T-helper 17 cell (primary cell): Measurements from ENCODE around the gene CCDC30. TPM values are rescaled to one million over a fixed set of nuclear protein-coding genes. Genes with fewer than 3 reads are reported as not detected.
A peak's percentile ranks its signal among the peaks of the same experiment; 100 is the strongest.
"Not testable (repeated sequence)": the region's sequence is repeated elsewhere in the genome, so short reads cannot be mapped to it uniquely, and the experiment has no call there.

Source experiments
- ATAC-seq: fragments of 150-1000 bp; cut with Tn5 transposase; 2 replicates; pipeline ENCODE4 v1.10.0; 2021; ENCODE audit warnings: mild to moderate bottlenecking, moderate library complexity
- DNase-seq, 3 donors: peaks; one replicate each; pipeline versions ENCODE4 v3.0.0 to v3.0.0-alpha.2; 2020 to 2021
- H3K9me3 ChIP-seq: one replicate; pipeline ENCODE4 v1.7.0; 2013; ENCODE audit warnings: low read length, mild to moderate bottlenecking; ENCODE audit not compliant: control insufficient read depth, poor library complexity, severe bottlenecking
- H3K27ac Mint-ChIP-seq: one replicate; pipeline ENCODE4 v1.8.0; 2022; ENCODE audit warnings: mild to moderate bottlenecking, moderate library complexity, mixed read lengths
- H3K27me3 Mint-ChIP-seq: one replicate; pipeline ENCODE4 v1.8.0; 2022; ENCODE audit warnings: mixed read lengths
- H3K36me3 Mint-ChIP-seq: one replicate; pipeline ENCODE4 v1.8.0; 2022; ENCODE audit warnings: low read depth, mixed read lengths
- H3K4me1 Mint-ChIP-seq: one replicate; pipeline ENCODE4 v1.8.0; 2022; ENCODE audit warnings: mild to moderate bottlenecking, mixed read lengths
- H3K4me3 Mint-ChIP-seq: one replicate; pipeline ENCODE4 v1.8.0; 2022; ENCODE audit warnings: mild to moderate bottlenecking, moderate library complexity, mixed read lengths
- total RNA-seq, 4 donors: library from RNA in 2 of 4; stranded (reverse) in 2 of 4; gene quantifications; one replicate each; pipeline ENCODE4 v1.2.3 and lab custom pipeline; 2022 to 2026

The CCDC30 gene
- total RNA-seq, 2 donors from 2014 or later, result 2.9 to 3.9 TPM

GRCh38 chr1:42680921-42681683, 218.0 kb downstream of the CCDC30 start:
- Mint-ChIP-seq H3K27me3 (no peaks in the 10 kb centered on the region), H3K36me3 (peaks cover 12% of the 10 kb centered on the region), H3K4me1 (peaks cover 40% of the 10 kb centered on the region), H3K4me3 (peak overlapping the region; percentile 95), H3K27ac (peak overlapping the region; percentile 95)
- no peak for DNase-seq
- no peaks in the 10 kb centered on the region for H3K9me3 ChIP-seq
- ATAC-seq, result no peak

- Mint-ChIP-seq H3K27me3 (no peaks in the 10 kb centered on the region), H3K4me1 (peaks cover 47% of the 10 kb centered on the region), H3K27ac (peak within 1 kb of the TSS; percentile 95), H3K4me3 (peak within 1 kb of the TSS; percentile 96), H3K36me3 (peaks cover 9% of the 10 kb centered on the region)
- ATAC-seq (peak; percentile 92), DNase-seq (peak; percentile 81 to 92 (median 90))
- no peaks in the 10 kb centered on the region for H3K9me3 ChIP-seq
Measured at GRCh38 chr1:42681741-42682483, 218.8 kb downstream of the CCDC30 start, which contains the start of gene YBX1. Gene YBX1, plus strand, starts transcription at chr1:42682418. Its CDS starts 148 bp downstream, at chr1:42682566.

GRCh38 chr1:42682484-42682738, 219.3 kb downstream of the CCDC30 start:
- DNase-seq, H3K36me3 Mint-ChIP-seq, H3K9me3 ChIP-seq, H3K27me3 Mint-ChIP-seq: not testable (repeated sequence)
- peak overlapping the region; percentile 95 for H3K4me3 Mint-ChIP-seq
- peak; percentile 24 for ATAC-seq
- H3K27ac Mint-ChIP-seq, result peak overlapping the region; percentile 95
- peaks cover 50% of the 10 kb centered on the region for H3K4me1 Mint-ChIP-seq

- ATAC-seq (peak; percentile 47), DNase-seq (peak; percentile 54 to 62 (median 61))
- Mint-ChIP-seq H3K4me1 (peaks cover 55% of the 10 kb centered on the region), H3K27ac (peak overlapping the region; percentile 95), H3K4me3 (peak overlapping the region; percentile 96), H3K36me3 (peaks cover 9% of the 10 kb centered on the region), H3K27me3 (no peaks in the 10 kb centered on the region)
- no peaks in the 10 kb centered on the region for H3K9me3 ChIP-seq
Measured at GRCh38 chr1:42682739-42683531, 219.8 kb downstream of the CCDC30 start.

- Mint-ChIP-seq H3K4me1 (peaks cover 59% of the 10 kb centered on the region), H3K4me3 (peak overlapping the region; percentile 96), H3K27me3 (no peaks in the 10 kb centered on the region), H3K27ac (peak overlapping the region; percentile 93), H3K36me3 (peaks cover 9% of the 10 kb centered on the region)
- ATAC-seq, result no peak
- no peaks in the 10 kb centered on the region for H3K9me3 ChIP-seq
- no peak for DNase-seq
Measured at GRCh38 chr1:42684139-42684538, 221.1 kb downstream of the CCDC30 start.

GRCh38 chr1:42686418-42686817, 223.3 kb downstream of the CCDC30 start:
- Mint-ChIP-seq H3K4me1 (peaks cover 62% of the 10 kb centered on the region), H3K36me3 (peaks cover 9% of the 10 kb centered on the region), H3K4me3 (no peak overlapping the region), H3K27ac (peak overlapping the region; percentile 93), H3K27me3 (no peaks in the 10 kb centered on the region)
- no peak for ATAC-seq
- no peak for DNase-seq
- no peaks in the 10 kb centered on the region for H3K9me3 ChIP-seq

GRCh38 chr1:42689912-42690311, 226.8 kb downstream of the CCDC30 start:
- H3K9me3 ChIP-seq, result no peaks in the 10 kb centered on the region
- DNase-seq, result no peak
- H3K27me3 Mint-ChIP-seq, result no peaks in the 10 kb centered on the region
- H3K36me3 Mint-ChIP-seq, result no peaks in the 10 kb centered on the region
- no peak overlapping the region for H3K4me3 Mint-ChIP-seq
- ATAC-seq, result no peak
- peaks cover 66% of the 10 kb centered on the region for H3K4me1 Mint-ChIP-seq
- no peak overlapping the region for H3K27ac Mint-ChIP-seq

- Mint-ChIP-seq H3K4me3 (no peak overlapping the region), H3K36me3 (no peaks in the 10 kb centered on the region), H3K27ac (no peak overlapping the region), H3K4me1 (peaks cover 65% of the 10 kb centered on the region), H3K27me3 (no peaks in the 10 kb centered on the region)
- ATAC-seq (no peak), DNase-seq (no peak)
- H3K9me3 ChIP-seq, result no peaks in the 10 kb centered on the region
Measured at GRCh38 chr1:42690477-42691156, 227.5 kb downstream of the CCDC30 start.

- H3K27ac Mint-ChIP-seq, result peak overlapping the region; percentile 29
- no peak overlapping the region for H3K4me3 Mint-ChIP-seq
- peaks cover 3% of the 10 kb centered on the region for H3K36me3 Mint-ChIP-seq
- H3K4me1 Mint-ChIP-seq, result peaks cover 65% of the 10 kb centered on the region
- DNase-seq, result no peak
- H3K27me3 Mint-ChIP-seq, result no peaks in the 10 kb centered on the region
- no peaks in the 10 kb centered on the region for H3K9me3 ChIP-seq
- no peak for ATAC-seq
Measured at GRCh38 chr1:42691157-42691498, 228.0 kb downstream of the CCDC30 start.

- no peak for ATAC-seq
- H3K27ac Mint-ChIP-seq, result no peak overlapping the region
- peak overlapping the region; percentile 9 for H3K4me3 Mint-ChIP-seq
- H3K36me3 Mint-ChIP-seq, result peaks cover 6% of the 10 kb centered on the region
- no peak for DNase-seq
- H3K9me3 ChIP-seq, result no peaks in the 10 kb centered on the region
- peaks cover 59% of the 10 kb centered on the region for H3K4me1 Mint-ChIP-seq
- H3K27me3 Mint-ChIP-seq, result no peaks in the 10 kb centered on the region
Measured at GRCh38 chr1:42692461-42692860, 229.4 kb downstream of the CCDC30 start.

GRCh38 chr1:42692911-42693310, 229.8 kb downstream of the CCDC30 start:
- Mint-ChIP-seq H3K4me3 (no peak overlapping the region), H3K4me1 (peaks cover 54% of the 10 kb centered on the region), H3K27ac (no peak overlapping the region), H3K27me3 (no peaks in the 10 kb centered on the region), H3K36me3 (peaks cover 6% of the 10 kb centered on the region)
- DNase-seq (no peak), ATAC-seq (no peak)
- no peaks in the 10 kb centered on the region for H3K9me3 ChIP-seq

GRCh38 chr1:42698081-42698813, 235.2 kb downstream of the CCDC30 start:
- peaks cover 24% of the 10 kb centered on the region for H3K4me1 Mint-ChIP-seq
- DNase-seq (no peak), ATAC-seq (no peak)
- no peak overlapping the region for H3K4me3 Mint-ChIP-seq
- peak overlapping the region; percentile 91 for H3K27ac Mint-ChIP-seq
- H3K36me3 Mint-ChIP-seq, result peaks cover 13% of the 10 kb centered on the region
- no peaks in the 10 kb centered on the region for H3K27me3 Mint-ChIP-seq
- no peaks in the 10 kb centered on the region for H3K9me3 ChIP-seq
